Body of pancreas (tissue), 4 donors: ENCODE measurements around the gene ASNSD1.

Experiments used
- POLR2A ChIP-seq, 3 donors: fragments of 450-650 bp; IDR thresholded peaks; one replicate each; pipeline ENCODE4 v1.6.1; 2016; ENCODE audit warnings: antibody characterized with exemption in 3 of 3, mild to moderate bottlenecking in 2 of 3
- TF ChIP-seq, protein P1 (sequence below), 7 experiments: fragments of 450-650 bp in 4 of 7; fragments of 200-600 bp in 3 of 7; sonication (generic) in 3 of 7; IDR thresholded peaks; one replicate each; pipeline ENCODE4 v1.5.1; 2016 to 2019; ENCODE audit warnings: antibody characterized with exemption in 7 of 7

DNA sequence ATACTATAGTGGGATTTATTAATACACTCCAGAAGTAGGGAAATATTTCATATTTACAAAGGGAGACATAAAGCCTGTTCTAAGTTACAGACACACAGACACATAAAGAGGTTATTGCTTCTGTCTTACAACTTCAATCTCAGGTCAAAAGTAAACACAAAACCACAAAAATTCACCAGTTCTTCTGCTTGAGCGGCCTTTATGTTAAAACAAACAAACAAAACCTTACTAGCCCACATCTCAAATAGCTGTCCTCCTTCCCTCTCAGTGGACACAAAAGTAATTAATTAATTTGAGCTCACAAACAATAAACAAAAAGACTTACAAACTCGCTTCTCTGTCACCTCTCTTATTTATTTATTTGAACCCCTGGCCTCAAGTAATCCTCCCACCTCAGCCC, 1.5 kb upstream of the ASNSD1 start:
- TF ChIP-seq, protein P1, sequence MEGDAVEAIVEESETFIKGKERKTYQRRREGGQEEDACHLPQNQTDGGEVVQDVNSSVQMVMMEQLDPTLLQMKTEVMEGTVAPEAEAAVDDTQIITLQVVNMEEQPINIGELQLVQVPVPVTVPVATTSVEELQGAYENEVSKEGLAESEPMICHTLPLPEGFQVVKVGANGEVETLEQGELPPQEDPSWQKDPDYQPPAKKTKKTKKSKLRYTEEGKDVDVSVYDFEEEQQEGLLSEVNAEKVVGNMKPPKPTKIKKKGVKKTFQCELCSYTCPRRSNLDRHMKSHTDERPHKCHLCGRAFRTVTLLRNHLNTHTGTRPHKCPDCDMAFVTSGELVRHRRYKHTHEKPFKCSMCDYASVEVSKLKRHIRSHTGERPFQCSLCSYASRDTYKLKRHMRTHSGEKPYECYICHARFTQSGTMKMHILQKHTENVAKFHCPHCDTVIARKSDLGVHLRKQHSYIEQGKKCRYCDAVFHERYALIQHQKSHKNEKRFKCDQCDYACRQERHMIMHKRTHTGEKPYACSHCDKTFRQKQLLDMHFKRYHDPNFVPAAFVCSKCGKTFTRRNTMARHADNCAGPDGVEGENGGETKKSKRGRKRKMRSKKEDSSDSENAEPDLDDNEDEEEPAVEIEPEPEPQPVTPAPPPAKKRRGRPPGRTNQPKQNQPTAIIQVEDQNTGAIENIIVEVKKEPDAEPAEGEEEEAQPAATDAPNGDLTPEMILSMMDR (IDR thresholded peaks at IDR 0.05): no peak
- TF ChIP-seq POLR2A (IDR thresholded peaks at IDR 0.05): no peak
